ENCODE results near the gene WAPL.
A peak's percentile ranks its signal among the peaks of the same experiment; 100 is the strongest.
"Not testable (repeated sequence)": the region's sequence is repeated elsewhere in the genome, so short reads cannot be mapped to it uniquely, and the experiment has no call there.

WAPL gene

GRCh38 chr10:86410542-86411124 is 111.0 kb downstream of the WAPL start:
- DNase-seq (ENCODE audit: low spot score) = no peak

- no peak for DNase-seq (ENCODE audit: low spot score)
Measured at GRCh38 chr10:86409183-86409582, 112.4 kb downstream of the WAPL start.

GRCh38 chr10:86403183-86403797 is 118.3 kb downstream of the WAPL start:
- no peak for DNase-seq (ENCODE audit: low spot score)

GRCh38 chr10:86402283-86402941 is 119.2 kb downstream of the WAPL start:
- DNase-seq (ENCODE audit: low spot score) = no peak

GRCh38 chr10:86401588-86402282 is 119.9 kb downstream of the WAPL start:
- DNase-seq (ENCODE audit: low spot score) = no peak

GRCh38 chr10:86400705-86401587 is 120.6 kb downstream of the WAPL start:
- no peak for DNase-seq (ENCODE audit: low spot score)

- peak; percentile 86 for DNase-seq (ENCODE audit: low spot score)
Measured at GRCh38 chr10:86399879-86400704, 121.5 kb downstream of the WAPL start.

GRCh38 chr10:86399514-86399878 is 122.1 kb downstream of the WAPL start:
- DNase-seq (ENCODE audit: low spot score) = no peak

GRCh38 chr10:86397120-86397519 is 124.5 kb downstream of the WAPL start:
- DNase-seq (ENCODE audit: low spot score) = no peak

GRCh38 chr10:86393862-86394455 is 127.6 kb downstream of the WAPL start:
- no peak for DNase-seq (ENCODE audit: low spot score)

- no peak for DNase-seq (ENCODE audit: low spot score)
Measured at GRCh38 chr10:86393362-86393761, 128.2 kb downstream of the WAPL start.

- DNase-seq (ENCODE audit: low spot score) = no peak
Measured at GRCh38 chr10:86392723-86393094, 128.9 kb downstream of the WAPL start.

GRCh38 chr10:86391986-86392722 is 129.4 kb downstream of the WAPL start:
- no peak for DNase-seq (ENCODE audit: low spot score)

GRCh38 chr10:86391236-86391840 is 130.3 kb downstream of the WAPL start:
- no peak for DNase-seq (ENCODE audit: low spot score)

GRCh38 chr10:86390337-86391120 is 131.1 kb downstream of the WAPL start:
- no peak for DNase-seq (ENCODE audit: low spot score)

GRCh38 chr10:86389441-86390193 is 132.0 kb downstream of the WAPL start:
- DNase-seq (ENCODE audit: low spot score) = no peak

- DNase-seq (ENCODE audit: low spot score) = not testable (repeated sequence)
Measured at GRCh38 chr10:86389109-86389440, 132.5 kb downstream of the WAPL start.

- DNase-seq (ENCODE audit: low spot score) = no peak
Measured at GRCh38 chr10:86388119-86388704, 133.4 kb downstream of the WAPL start.

Measured in COLO829 (cell line).